CD14-positive monocyte (primary cell): ENCODE data around the gene PDS5B. TPM values are rescaled to one million over a fixed set of nuclear protein-coding genes. Genes with fewer than 3 reads are reported as not detected.

Experiments used
- DNase-seq, 3 donors: peaks; one replicate each; pipeline ENCODE4 v3.0.0-alpha.2; 2011 to 2022
- H2AFZ ChIP-seq: 2 replicates; pipeline ENCODE4 v1.6.0; 2012; ENCODE audit warnings: mild to moderate bottlenecking, low read depth, low read length, inconsistent platforms; ENCODE audit not compliant: insufficient read depth, poor library complexity, severe bottlenecking
- H3K27ac ChIP-seq, 2 donors: 1 replicate in 1 of 2; 2 replicates in 1 of 2; pipeline ENCODE4 v1.5.1; 2012 to 2013; ENCODE audit warnings: low read length in 2 of 2, control low read depth in 1 of 2, inconsistent platforms in 1 of 2, low read depth in 1 of 2, mild to moderate bottlenecking in 1 of 2
- H3K27me3 ChIP-seq, 2 donors: one replicate each; pipeline versions ENCODE4 v1.6.0 to v1.6.1; 2011 to 2013; ENCODE audit warnings: low read length in 2 of 2; ENCODE audit not compliant: control insufficient read depth in 2 of 2, insufficient read depth in 2 of 2
- H3K36me3 ChIP-seq, 2 donors: replicated peaks in 1 of 2; 1 replicate in 1 of 2; 2 replicates in 1 of 2; pipeline versions ENCODE4 v1.5.1 to v1.6.1; 2012 to 2013; ENCODE audit warnings: low read length in 2 of 2, control low read depth in 1 of 2, inconsistent platforms in 1 of 2, mild to moderate bottlenecking in 1 of 2; ENCODE audit not compliant: insufficient read depth in 2 of 2, control insufficient read depth in 1 of 2
- H3K4me1 ChIP-seq, 2 donors: 1 replicate in 1 of 2; 2 replicates in 1 of 2; pipeline versions ENCODE4 v1.5.1 to v1.6.1; 2012 to 2013; ENCODE audit warnings: low read length in 2 of 2, control low read depth in 1 of 2, inconsistent platforms in 1 of 2, mild to moderate bottlenecking in 1 of 2, moderate library complexity in 1 of 2; ENCODE audit not compliant: insufficient read depth in 2 of 2, control insufficient read depth in 1 of 2
- H3K4me2 ChIP-seq: replicated peaks from 2 replicates; pipeline ENCODE3; 2012; ENCODE audit warnings: low read length, moderate library complexity, mild to moderate bottlenecking; ENCODE audit not compliant: poor library complexity, severe bottlenecking; ENCODE audit errors: extremely low read depth
- H3K4me3 ChIP-seq, 3 experiments: fragments of 200-600 bp in 1 of 3; sonication (generic) in 1 of 3; replicated peaks in 1 of 3; 1 replicate in 2 of 3; 2 replicates in 1 of 3; pipeline ENCODE4 v1.5.1; 2011 to 2013; ENCODE audit warnings: low read length in 3 of 3, mild to moderate bottlenecking in 3 of 3, control low read depth in 2 of 3, low read depth in 2 of 3, inconsistent platforms in 1 of 3, moderate library complexity in 1 of 3
- H3K79me2 ChIP-seq: 2 replicates; pipeline ENCODE4 v1.6.0; 2012; ENCODE audit warnings: mild to moderate bottlenecking, control low read depth, inconsistent platforms, low read length, moderate library complexity; ENCODE audit not compliant: insufficient read depth
- H3K9ac ChIP-seq: 2 replicates; pipeline ENCODE4 v1.6.0; 2017; ENCODE audit warnings: low read length, mild to moderate bottlenecking; ENCODE audit not compliant: insufficient read depth, poor library complexity, severe bottlenecking
- H3K9me3 ChIP-seq, 2 donors: replicated peaks in 1 of 2; 1 replicate in 1 of 2; 2 replicates in 1 of 2; pipeline versions ENCODE4 v1.5.1 to v1.6.1; 2012 to 2013; ENCODE audit warnings: low read length in 2 of 2, control low read depth in 1 of 2; ENCODE audit not compliant: control insufficient read depth in 1 of 2, insufficient read depth in 1 of 2
- H4K20me1 ChIP-seq: 2 replicates; pipeline ENCODE4 v1.6.0; 2012; ENCODE audit warnings: mild to moderate bottlenecking, low read length, control low read depth, moderate library complexity; ENCODE audit not compliant: insufficient read depth
- H3K27ac Mint-ChIP-seq, 7 donors: one replicate each; pipeline ENCODE4 v1.8.0; 2020; ENCODE audit warnings: mild to moderate bottlenecking in 7 of 7, mixed read lengths in 7 of 7, moderate library complexity in 6 of 7, inconsistent platforms in 2 of 7
- H3K27me3 Mint-ChIP-seq, 3 donors: one replicate each; pipeline ENCODE4 v1.8.0; 2021 to 2022; ENCODE audit warnings: low read depth in 3 of 3, mild to moderate bottlenecking in 3 of 3, mixed read lengths in 3 of 3, moderate library complexity in 3 of 3, inconsistent platforms in 1 of 3
- H3K36me3 Mint-ChIP-seq, 2 donors: one replicate each; pipeline ENCODE4 v1.8.0; 2020; ENCODE audit warnings: mixed read lengths in 2 of 2, inconsistent platforms in 1 of 2, mild to moderate bottlenecking in 1 of 2
- H3K4me1 Mint-ChIP-seq: one replicate; pipeline ENCODE4 v1.8.0; 2020; ENCODE audit warnings: mild to moderate bottlenecking, mixed read lengths
- H3K4me3 Mint-ChIP-seq, 2 donors: one replicate each; pipeline ENCODE4 v1.8.0; 2020; ENCODE audit warnings: mild to moderate bottlenecking in 2 of 2, mixed read lengths in 2 of 2, moderate library complexity in 1 of 2
- H3K9me3 Mint-ChIP-seq, 7 donors: one replicate each; pipeline ENCODE4 v1.8.0; 2020 to 2022; ENCODE audit warnings: mixed read lengths in 7 of 7, mild to moderate bottlenecking in 6 of 7, moderate library complexity in 6 of 7, inconsistent platforms in 2 of 7
- CTCF ChIP-seq: fragments of 200-600 bp; IDR thresholded peaks from one replicate; pipeline ENCODE4 v1.8.0; 2022; ENCODE audit warnings: antibody characterized with exemption, mild to moderate bottlenecking
- WGBS: methylation state at CpG from one replicate; pipeline ENCODE4 v1.1.5; 2013; ENCODE audit warnings: missing lambda C conversion rate; ENCODE audit not compliant: insufficient coverage; 5-methylcytosine and 5-hydroxymethylcytosine counted together
- intact Hi-C, 2 donors: fragments of 100-400 bp; cut with micrococcal nuclease; formaldehyde crosslinking; loops; one replicate each; pipeline versions ENCODE4 v1.15.0 to v1.15.1; 2023
- polyA plus RNA-seq, 3 donors: library from polyadenylated mRNA; depleted of rRNA in 1 of 3; unstranded in 2 of 3; stranded (reverse) in 1 of 3; fragments of 300-500 nt in 2 of 3; fragments of >200 nt in 1 of 3; fragmentation: Illumina TruSeq in 2 of 3; gene quantifications; 1 replicate in 2 of 3; 2 replicates in 1 of 3; pipeline ENCODE4 v1.2.3, GENCODE V29; 2012 to 2021

PDS5B gene
- polyA plus RNA-seq, 3 donors = 9.0 to 33.0 (median 21.0) TPM

DNA sequence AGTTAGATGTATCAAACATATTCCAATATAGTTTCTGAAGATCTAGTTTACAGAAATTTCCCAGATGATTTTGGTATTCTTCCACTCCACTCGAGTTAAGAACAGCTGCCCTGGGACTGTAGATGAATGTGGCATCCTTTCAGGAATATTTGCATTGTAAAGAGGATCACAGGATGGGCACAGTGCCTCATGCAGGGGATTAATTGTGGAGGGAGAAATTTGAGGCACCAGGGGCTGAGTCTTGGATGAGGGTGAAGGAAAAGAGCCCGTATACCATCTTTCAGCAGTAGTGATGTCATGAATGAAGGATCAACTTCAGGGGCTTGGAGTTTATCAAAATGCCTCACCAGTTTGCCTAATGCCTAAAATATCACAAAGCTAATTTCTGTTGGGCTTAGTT lies 4.0 kb upstream of the PDS5B start:
- H3K4me1 ChIP-seq = peaks cover 7 to 8% of the 10 kb centered on the region in 2 donors
- H2AFZ ChIP-seq = no peak overlapping the region
- H3K4me2 ChIP-seq = no peak overlapping the region
- peaks cover 5 to 16% (median 11%) of the 10 kb centered on the region in 7 donors for H3K9me3 Mint-ChIP-seq
- H3K27me3 Mint-ChIP-seq = peaks cover 5 to 13% (median 7%) of the 10 kb centered on the region in 3 donors
- peaks cover 1% of the 10 kb centered on the region for H4K20me1 ChIP-seq
- H3K4me3 ChIP-seq = no peak overlapping the region
- TF ChIP-seq CTCF = no peak
- no peaks in the 10 kb centered on the region for H3K36me3 Mint-ChIP-seq
- H3K9ac ChIP-seq = no peak overlapping the region
- intact Hi-C loops = loop anchor here (10.0 kb wide), 3 partner anchors 73 to 963 kb away; no protein-coding TSS in a partner anchor
- WGBS = 100% methylated on average over 1 of the region's 2 CpGs
- DNase-seq = no peak
- no peak overlapping the region for H3K4me3 Mint-ChIP-seq
- peaks cover 9% of the 10 kb centered on the region for H3K4me1 Mint-ChIP-seq
- no peaks in the 10 kb centered on the region for H3K36me3 ChIP-seq
- H3K27ac Mint-ChIP-seq = no peak overlapping the region
- peaks cover 2 to 3% of the 10 kb centered on the region in 2 donors for H3K27me3 ChIP-seq
- peaks cover 10 to 11% of the 10 kb centered on the region in 2 donors for H3K9me3 ChIP-seq
- H3K27ac ChIP-seq = no peak overlapping the region
- peaks cover 2% of the 10 kb centered on the region for H3K79me2 ChIP-seq

GRCh38 chr13:32582991-32583390 lies 3.3 kb upstream of the PDS5B start:
- Mint-ChIP-seq H3K27me3 (peaks cover 5 to 13% (median 7%) of the 10 kb centered on the region in 3 donors), H3K9me3 (peaks cover 2 to 9% (median 5%) of the 10 kb centered on the region in 7 donors), H3K4me1 (peaks cover 13% of the 10 kb centered on the region), H3K27ac (no peak overlapping the region), H3K4me3 (no peak overlapping the region), H3K36me3 (no peaks in the 10 kb centered on the region)
- peaks cover 3 to 4% of the 10 kb centered on the region in 2 donors for H3K9me3 ChIP-seq
- peaks cover 11 to 13% of the 10 kb centered on the region in 2 donors for H3K4me1 ChIP-seq
- no peak for DNase-seq
- intact Hi-C loops = loop anchor here (10.0 kb wide), 3 partner anchors 72 to 962 kb away; no protein-coding TSS in a partner anchor
- H3K9ac ChIP-seq = no peak overlapping the region
- H4K20me1 ChIP-seq = peaks cover 8% of the 10 kb centered on the region
- no peak overlapping the region for H2AFZ ChIP-seq
- no peaks in the 10 kb centered on the region for H3K36me3 ChIP-seq
- H3K27ac ChIP-seq = no peak overlapping the region
- no peak for TF ChIP-seq CTCF
- no CpG with 5 or more reads among the region's 2 CpGs for WGBS
- no peak overlapping the region for H3K4me3 ChIP-seq
- H3K4me2 ChIP-seq = no peak overlapping the region
- peaks cover 9% of the 10 kb centered on the region for H3K79me2 ChIP-seq
- peaks cover 2 to 3% of the 10 kb centered on the region in 2 donors for H3K27me3 ChIP-seq
